ENCODE measurements around the gene MRPL55. TPM values are rescaled to one million over a fixed set of nuclear protein-coding genes. Genes with fewer than 3 reads are reported as not detected.

MRPL55 gene
- total RNA-seq, 1 donor from 2014 or later: 42.4 TPM

DNA sequence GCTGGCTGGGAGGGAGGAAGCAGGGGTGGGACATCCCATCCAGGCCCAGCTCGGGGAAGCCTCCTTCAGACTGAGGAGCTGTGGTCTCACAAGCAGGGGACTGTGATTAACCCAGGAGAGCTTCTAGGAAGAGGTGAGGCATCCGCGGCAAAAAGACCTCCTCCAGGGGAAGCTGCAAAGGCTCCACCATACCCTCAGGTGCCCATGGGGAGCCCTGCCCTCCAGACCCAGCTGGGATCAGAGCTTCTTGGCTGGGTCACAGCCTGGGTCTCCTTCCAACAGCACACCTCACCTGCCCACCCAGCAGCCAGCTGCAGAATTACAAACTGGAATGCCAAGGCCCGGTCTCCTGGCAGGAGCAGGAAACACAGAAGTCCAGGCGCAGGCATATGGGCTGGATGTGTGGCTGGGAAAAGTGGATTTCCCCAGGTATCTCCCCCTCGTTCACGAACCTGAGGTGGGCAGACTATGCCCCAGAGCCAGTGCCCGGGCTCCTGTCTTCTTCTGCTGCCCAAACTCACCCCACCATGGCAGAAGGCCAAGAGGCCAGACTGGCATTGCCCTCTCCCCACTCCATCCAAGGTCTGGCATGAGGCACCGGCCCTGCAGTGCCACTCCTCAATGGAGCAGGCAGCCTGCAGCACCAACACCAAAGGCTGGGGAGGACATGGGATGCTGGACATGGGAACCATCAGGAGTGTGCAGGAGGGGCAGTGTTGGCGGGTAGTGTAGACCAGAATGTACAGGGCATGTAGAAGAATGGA is 42.0 kb downstream of the MRPL55 start:
- no peak overlapping the region for H3K9ac ChIP-seq
- DNase-seq (ENCODE audit: low spot score): no peak
- H3K4me2 ChIP-seq: no peak overlapping the region
- no peaks in the 10 kb centered on the region for H3K4me1 ChIP-seq
- Mint-ChIP-seq H3K36me3 (no peaks in the 10 kb centered on the region), H3K4me1 (peaks cover 3% of the 10 kb centered on the region), H3K4me3 (no peak overlapping the region), H3K27me3 (ENCODE audit: insufficient read depth, low read depth) (peaks cover 16% of the 10 kb centered on the region), H3K27ac (peak overlapping the region; percentile 35), H3K9me3 (no peaks in the 10 kb centered on the region)
- H3K36me3 ChIP-seq: no peaks in the 10 kb centered on the region
- H4K20me1 ChIP-seq (ENCODE audit: low read depth): no peaks in the 10 kb centered on the region
- no peaks in the 10 kb centered on the region for H3F3A ChIP-seq (ENCODE audit: low read depth)
- peaks cover 92% of the 10 kb centered on the region for H3K27me3 ChIP-seq
- no peak overlapping the region for H3K27ac ChIP-seq
- no peaks in the 10 kb centered on the region for H3K79me2 ChIP-seq (ENCODE audit: low read depth)
- H3K4me3 ChIP-seq: no peak overlapping the region
- no peak overlapping the region for H2AFZ ChIP-seq (replicated peaks)
- TF ChIP-seq EZH2phosphoT487 (IDR thresholded peaks at IDR 0.05) (no peak), EZH2 (IDR thresholded peaks at IDR 0.05) (no peak)
- TF ChIP-seq, protein P1, sequence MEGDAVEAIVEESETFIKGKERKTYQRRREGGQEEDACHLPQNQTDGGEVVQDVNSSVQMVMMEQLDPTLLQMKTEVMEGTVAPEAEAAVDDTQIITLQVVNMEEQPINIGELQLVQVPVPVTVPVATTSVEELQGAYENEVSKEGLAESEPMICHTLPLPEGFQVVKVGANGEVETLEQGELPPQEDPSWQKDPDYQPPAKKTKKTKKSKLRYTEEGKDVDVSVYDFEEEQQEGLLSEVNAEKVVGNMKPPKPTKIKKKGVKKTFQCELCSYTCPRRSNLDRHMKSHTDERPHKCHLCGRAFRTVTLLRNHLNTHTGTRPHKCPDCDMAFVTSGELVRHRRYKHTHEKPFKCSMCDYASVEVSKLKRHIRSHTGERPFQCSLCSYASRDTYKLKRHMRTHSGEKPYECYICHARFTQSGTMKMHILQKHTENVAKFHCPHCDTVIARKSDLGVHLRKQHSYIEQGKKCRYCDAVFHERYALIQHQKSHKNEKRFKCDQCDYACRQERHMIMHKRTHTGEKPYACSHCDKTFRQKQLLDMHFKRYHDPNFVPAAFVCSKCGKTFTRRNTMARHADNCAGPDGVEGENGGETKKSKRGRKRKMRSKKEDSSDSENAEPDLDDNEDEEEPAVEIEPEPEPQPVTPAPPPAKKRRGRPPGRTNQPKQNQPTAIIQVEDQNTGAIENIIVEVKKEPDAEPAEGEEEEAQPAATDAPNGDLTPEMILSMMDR (IDR thresholded peaks at IDR 0.05): no peak
- no peaks in the 10 kb centered on the region for H3K9me3 ChIP-seq (ENCODE audit: low read depth)

DNA sequence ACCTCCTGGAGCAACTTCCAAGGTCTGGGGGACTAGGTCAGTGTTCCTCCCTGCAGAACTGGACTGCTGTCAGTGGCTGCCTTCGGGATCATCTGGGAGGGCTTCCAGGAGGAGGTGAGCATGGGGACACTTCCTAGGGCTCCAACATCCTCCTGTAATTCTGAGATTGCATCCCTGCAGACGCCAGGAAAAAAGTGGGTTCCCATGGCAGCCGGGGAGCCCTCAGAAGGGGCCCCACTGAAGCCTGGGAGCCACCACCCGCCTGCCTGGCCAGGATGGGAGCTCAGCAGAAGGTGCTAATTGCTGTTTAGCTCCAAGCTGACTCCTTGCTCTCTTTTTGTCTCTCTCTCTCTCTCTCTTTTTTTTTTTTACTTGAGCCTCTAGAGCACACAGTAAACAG is 42.7 kb downstream of the MRPL55 start:
- TF ChIP-seq, protein P1 (IDR thresholded peaks at IDR 0.05): no peak
- TF ChIP-seq EZH2 (IDR thresholded peaks at IDR 0.05): no peak
- no peak for TF ChIP-seq EZH2phosphoT487 (IDR thresholded peaks at IDR 0.05)
- Histone ChIP-seq H3K9me3 (ENCODE audit: low read depth) (no peaks in the 10 kb centered on the region), H3K27me3 (peaks cover 92% of the 10 kb centered on the region), H3K36me3 (no peaks in the 10 kb centered on the region), H2AFZ (replicated peaks) (no peak overlapping the region), H3K27ac (no peak overlapping the region), H3F3A (ENCODE audit: low read depth) (no peaks in the 10 kb centered on the region), H4K20me1 (ENCODE audit: low read depth) (no peaks in the 10 kb centered on the region), H3K4me2 (no peak overlapping the region), H3K4me1 (no peaks in the 10 kb centered on the region), H3K9ac (no peak overlapping the region), H3K79me2 (ENCODE audit: low read depth) (no peaks in the 10 kb centered on the region), H3K4me3 (no peak overlapping the region)
- Mint-ChIP-seq H3K4me1 (peaks cover 3% of the 10 kb centered on the region), H3K4me3 (no peak overlapping the region), H3K27me3 (ENCODE audit: insufficient read depth, low read depth) (peaks cover 16% of the 10 kb centered on the region), H3K36me3 (no peaks in the 10 kb centered on the region), H3K27ac (peak overlapping the region; percentile 35), H3K9me3 (no peaks in the 10 kb centered on the region)
- no peak for DNase-seq (ENCODE audit: low spot score)

DNA sequence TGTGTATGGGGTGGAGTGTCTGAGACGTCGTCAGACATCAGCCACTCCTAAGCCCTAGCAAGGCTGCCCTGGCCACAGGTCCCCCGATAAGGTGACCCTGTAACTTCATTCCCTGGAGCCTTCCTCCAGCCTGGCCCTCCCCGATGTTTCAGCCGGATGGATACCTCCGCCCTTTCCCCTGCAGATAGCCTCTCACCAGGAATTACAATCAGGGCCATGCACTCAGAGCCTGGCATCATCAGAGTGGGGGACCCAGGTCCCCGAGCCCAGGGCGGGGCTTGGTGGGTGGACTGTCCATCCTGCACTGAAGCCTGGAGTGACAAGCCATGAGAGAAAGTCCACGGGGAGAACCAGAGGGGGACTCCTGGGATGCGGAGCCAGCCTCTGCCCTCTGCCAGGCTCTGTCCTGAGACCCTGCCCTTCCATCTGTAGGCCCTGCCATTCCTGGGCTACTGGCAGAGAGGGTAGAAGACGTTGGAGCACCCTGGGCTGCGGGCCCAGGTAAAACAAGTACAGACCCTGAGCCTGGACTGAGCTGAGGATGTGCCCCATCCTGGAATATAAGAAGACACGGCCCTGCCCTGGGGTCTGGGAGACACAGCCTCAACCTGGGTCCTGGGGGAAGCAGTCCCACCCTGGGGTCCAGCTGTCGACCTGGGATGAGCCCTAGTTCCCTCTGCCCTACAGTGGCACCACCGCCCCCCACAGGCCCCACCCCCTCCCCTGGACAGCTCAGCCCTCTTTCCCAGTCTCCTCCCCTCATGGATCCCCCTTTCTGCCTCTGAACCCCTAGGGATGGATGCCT is 43.4 kb downstream of the MRPL55 start:
- Histone ChIP-seq H3K9me3 (ENCODE audit: low read depth) (no peaks in the 10 kb centered on the region), H3K4me1 (peaks cover 2% of the 10 kb centered on the region), H3K4me2 (no peak overlapping the region), H3K36me3 (no peaks in the 10 kb centered on the region), H3K9ac (no peak overlapping the region), H3K4me3 (no peak overlapping the region), H3K27ac (no peak overlapping the region), H4K20me1 (ENCODE audit: low read depth) (no peaks in the 10 kb centered on the region), H3F3A (ENCODE audit: low read depth) (no peaks in the 10 kb centered on the region), H3K27me3 (peaks cover 92% of the 10 kb centered on the region), H2AFZ (replicated peaks) (no peak overlapping the region), H3K79me2 (ENCODE audit: low read depth) (no peaks in the 10 kb centered on the region)
- Mint-ChIP-seq H3K27ac (no peak overlapping the region), H3K4me3 (no peak overlapping the region), H3K9me3 (peaks cover 4% of the 10 kb centered on the region), H3K36me3 (peaks cover 3% of the 10 kb centered on the region), H3K27me3 (ENCODE audit: insufficient read depth, low read depth) (peaks cover 18% of the 10 kb centered on the region), H3K4me1 (peaks cover 7% of the 10 kb centered on the region)
- no peak for DNase-seq (ENCODE audit: low spot score)
- TF ChIP-seq, protein P1 (IDR thresholded peaks at IDR 0.05): no peak
- TF ChIP-seq EZH2phosphoT487 (IDR thresholded peaks at IDR 0.05) (no peak), EZH2 (IDR thresholded peaks at IDR 0.05) (no peak)
